ENCODE results near the gene FKBP10.
"Not testable (repeated sequence)": the region's sequence is repeated elsewhere in the genome, so short reads cannot be mapped to it uniquely, and the experiment has no call there.

The FKBP10 gene, protein sequence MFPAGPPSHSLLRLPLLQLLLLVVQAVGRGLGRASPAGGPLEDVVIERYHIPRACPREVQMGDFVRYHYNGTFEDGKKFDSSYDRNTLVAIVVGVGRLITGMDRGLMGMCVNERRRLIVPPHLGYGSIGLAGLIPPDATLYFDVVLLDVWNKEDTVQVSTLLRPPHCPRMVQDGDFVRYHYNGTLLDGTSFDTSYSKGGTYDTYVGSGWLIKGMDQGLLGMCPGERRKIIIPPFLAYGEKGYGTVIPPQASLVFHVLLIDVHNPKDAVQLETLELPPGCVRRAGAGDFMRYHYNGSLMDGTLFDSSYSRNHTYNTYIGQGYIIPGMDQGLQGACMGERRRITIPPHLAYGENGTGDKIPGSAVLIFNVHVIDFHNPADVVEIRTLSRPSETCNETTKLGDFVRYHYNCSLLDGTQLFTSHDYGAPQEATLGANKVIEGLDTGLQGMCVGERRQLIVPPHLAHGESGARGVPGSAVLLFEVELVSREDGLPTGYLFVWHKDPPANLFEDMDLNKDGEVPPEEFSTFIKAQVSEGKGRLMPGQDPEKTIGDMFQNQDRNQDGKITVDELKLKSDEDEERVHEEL

DNA sequence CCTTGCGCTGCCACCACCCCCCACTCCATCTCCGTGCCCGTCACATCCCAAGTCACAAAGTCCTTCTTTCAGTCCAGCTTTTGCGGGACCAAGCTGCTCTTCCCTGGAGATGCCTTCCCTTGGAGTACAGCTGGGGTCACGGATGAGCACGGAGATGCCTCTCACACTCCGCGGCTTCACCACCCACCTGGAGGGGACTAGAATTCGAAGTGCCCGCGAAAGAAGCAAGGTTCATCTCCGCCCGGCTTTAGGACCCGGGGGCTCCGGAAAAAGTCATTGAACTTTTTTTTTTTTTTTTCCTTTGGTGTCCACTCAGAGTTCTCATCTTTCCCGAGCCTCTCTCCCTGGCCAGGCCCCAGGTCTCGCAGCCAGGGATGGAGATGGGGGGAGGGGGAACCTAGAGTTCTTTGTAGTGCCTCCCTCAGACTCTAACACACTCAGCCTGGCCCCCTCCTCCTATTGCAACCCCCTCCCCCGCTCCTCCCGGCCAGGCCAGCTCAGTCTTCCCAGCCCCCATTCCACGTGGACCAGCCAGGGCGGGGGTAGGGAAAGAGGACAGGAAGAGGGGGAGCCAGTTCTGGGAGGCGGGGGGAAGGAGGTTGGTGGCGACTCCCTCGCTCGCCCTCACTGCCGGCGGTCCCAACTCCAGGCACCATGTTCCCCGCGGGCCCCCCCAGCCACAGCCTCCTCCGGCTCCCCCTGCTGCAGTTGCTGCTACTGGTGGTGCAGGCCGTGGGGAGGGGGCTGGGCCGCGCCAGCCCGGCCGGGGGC lies at the start of gene FKBP10:
Gene FKBP10, plus strand, starts transcription at position 624 of the 771 bp plus-strand sequence. Its CDS starts 31 bp downstream, at position 655.
- in situ Hi-C loops (cut with MboI; ENCODE audit: low sequenced_read_pairs) = no loop called here

DNA sequence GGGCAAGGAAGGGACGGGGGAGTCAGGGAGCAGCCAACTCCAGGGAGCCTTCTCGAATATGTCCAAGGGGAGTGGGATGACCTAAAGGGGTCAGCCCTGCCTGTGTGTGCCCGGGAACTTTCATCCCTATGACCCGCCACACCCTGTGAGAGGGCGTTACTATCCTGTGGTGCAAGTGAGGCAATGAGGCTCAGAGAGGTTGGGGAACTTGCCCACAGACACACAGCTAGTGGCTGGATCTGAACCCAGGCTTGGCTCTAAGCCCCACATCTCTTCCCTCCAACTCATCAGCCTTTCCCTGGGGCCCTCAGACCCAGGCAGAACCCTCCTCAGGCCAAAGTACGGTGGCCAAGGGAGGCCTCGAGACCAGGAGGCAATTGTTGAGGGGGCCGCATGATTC lies 49.5 kb upstream of the FKBP10 start:
- in situ Hi-C loops (cut with MboI; ENCODE audit: low sequenced_read_pairs) = no loop called here

DNA sequence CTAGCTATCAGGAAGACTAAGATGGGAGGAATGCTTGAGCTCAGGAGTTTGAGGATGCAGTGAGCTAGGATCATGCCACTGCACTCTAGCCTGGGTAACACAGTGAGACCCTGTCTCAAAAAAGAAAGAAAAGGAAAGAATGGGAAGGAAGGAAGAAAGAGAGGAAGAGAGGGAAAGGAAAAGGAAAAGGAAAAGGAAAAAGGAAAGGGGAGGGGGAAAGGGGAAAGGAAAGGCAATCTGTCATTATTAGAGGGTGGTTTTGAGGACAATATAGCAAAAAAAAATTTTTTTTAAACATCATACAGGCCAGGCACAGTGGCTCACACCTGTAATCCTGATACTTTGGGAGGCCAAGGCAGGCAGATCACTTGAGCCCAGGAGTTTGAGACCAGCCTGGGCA lies 46.7 kb upstream of the FKBP10 start:
- in situ Hi-C loops (cut with MboI; ENCODE audit: low sequenced_read_pairs) = no loop called here

DNA sequence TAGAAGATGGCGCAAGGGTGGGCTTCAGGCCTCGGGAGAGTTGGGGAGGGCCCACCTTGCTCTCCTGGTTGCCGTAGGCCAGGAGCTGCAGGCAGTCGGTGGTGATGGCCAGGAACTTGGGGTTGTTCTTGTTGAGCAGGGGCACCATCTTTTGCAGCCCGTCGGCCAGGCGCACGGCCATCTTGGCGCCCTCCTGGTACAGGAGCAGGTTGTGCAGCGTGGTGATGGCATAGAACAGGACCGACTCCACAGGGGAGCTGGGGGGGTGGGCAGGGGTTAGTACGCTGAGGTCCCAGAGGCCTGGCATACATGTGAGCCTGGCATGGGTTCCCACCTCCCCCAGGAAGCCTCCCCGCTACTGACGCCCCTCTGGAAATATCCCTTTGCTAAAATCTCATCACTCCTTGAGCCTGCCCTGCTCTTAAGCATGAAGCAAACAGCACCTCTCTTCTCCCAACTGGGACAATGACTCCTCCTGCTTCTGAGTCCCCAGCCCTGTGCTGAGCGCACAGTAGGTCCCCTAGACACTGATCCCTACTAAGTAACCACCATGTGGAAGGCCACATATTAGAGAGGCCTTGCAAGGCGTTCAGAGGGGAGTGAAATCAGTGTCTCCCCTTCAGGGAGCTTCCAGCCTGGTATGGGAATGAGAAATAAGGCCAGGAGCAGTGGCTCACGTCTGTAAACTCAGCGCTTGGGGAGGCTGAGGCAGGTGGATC lies 45.3 kb upstream of the FKBP10 start:
- in situ Hi-C loops (cut with MboI; ENCODE audit: low sequenced_read_pairs) = no loop called here

DNA sequence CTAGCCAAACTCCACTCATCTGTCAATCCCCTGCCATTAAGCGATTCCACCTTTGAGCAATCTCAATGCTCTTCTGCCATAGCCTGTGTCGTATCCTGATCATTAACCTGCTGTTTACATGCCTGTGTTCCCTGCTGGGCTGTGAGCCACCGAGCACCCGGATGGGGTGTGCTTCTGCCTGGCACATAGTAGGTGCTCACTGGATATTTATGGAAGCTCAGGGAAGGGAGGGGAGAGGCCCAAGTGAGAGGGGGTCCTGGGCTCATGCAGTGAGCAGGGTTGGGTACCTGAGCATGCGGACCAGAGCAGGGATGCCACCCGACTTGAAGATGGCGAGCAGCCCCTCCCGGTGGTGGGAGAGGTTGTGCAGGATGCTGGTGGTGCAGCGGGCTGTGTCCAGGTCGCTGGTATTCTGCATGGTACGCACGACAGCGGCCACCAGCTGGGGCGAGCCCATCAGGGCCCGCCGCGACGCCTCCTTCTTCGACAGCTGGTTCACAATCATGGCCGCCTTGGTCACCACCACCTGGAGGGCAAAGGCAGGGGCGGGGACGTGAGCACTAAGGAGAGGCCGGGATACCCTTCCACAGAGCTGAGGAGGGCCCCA lies 44.0 kb upstream of the FKBP10 start:
- in situ Hi-C loops (cut with MboI; ENCODE audit: low sequenced_read_pairs) = no loop called here

DNA sequence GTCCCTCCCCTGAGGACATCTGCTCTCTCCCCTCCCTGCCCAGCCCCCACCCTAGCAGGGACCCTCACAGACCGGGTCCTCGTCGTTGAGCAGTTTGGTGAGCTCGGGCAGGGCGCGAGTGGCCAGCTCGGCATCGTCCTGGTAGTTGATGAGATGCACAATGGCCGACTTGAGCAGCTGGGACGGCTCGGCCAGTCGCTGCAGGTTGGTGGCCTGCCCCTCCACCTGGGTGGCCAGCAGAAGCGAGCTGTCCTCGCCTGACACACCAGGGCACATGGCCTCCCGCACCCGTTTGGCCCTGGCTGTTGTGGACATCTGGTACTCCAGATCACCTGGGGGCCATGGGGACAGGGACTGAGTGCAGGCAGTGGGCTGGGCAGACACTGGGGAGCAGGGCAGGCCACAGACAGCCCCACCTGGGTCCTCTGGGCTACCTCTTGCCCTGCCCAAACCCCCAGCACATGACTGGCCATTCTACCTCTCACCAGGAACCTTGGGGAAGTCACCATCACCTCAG lies 43.4 kb upstream of the FKBP10 start:
- in situ Hi-C loops (cut with MboI; ENCODE audit: low sequenced_read_pairs) = no loop called here

GRCh38 chr17:41769985-41770384 lies 42.8 kb upstream of the FKBP10 start:
- in situ Hi-C loops (cut with MboI; ENCODE audit: low sequenced_read_pairs) = no loop called here

- in situ Hi-C loops (cut with MboI; ENCODE audit: low sequenced_read_pairs) = no loop called here
Measured at GRCh38 chr17:41771389-41772206, 41.2 kb upstream of the FKBP10 start.

GRCh38 chr17:41772218-41772585 lies 40.6 kb upstream of the FKBP10 start:
- in situ Hi-C loops (cut with MboI; ENCODE audit: low sequenced_read_pairs) = no loop called here

DNA sequence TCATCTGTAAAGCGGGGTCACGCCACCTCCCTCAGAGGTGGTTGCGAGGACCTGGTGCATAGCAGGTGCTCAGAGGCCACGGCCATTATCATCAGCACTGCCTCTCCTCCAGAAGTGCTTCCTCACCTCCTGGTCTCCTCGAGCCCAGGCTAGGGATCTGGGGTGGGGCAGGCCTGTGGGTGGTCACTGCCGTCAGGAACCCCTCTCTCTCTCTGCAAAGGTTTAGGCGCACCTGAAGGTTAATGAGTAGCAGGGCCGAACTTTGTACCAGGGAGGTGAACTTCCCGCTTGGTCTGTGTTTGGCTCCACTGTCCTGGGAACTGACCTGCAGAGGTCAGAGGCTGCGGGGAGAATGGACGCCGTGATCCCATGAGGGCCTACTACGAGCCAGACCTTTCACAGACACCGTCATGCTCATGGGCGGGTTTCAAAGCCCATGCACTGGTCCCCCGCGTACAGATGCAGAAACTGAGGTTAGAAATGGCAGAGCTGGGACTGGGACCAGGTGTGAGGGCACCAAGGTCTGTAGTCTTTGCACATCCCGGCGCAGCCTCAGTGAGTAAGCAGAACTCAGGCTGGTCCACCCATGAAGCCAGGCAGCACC lies 40.1 kb upstream of the FKBP10 start:
- in situ Hi-C loops (cut with MboI; ENCODE audit: low sequenced_read_pairs) = no loop called here

DNA sequence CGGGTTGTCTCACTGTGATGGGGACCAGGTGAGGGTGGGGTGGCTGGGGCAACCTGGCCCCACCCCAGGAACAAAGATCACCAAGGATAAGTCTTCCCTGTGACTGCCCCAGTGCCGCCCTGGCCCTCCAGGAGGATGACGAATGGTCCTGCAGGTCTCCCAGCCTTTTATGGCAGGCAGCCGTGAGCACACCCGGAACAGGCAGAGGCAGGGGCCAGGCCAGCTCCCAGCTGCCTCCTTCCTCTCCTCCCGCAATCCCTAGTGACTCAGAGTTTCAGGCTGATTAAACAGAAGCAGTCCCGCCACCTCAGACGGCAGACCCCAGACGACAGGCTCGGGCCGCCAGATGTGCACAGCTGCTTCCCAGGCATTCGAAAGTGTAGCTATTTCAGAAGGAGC lies 39.6 kb upstream of the FKBP10 start:
- in situ Hi-C loops (cut with MboI; ENCODE audit: low sequenced_read_pairs) = no loop called here

- in situ Hi-C loops (cut with MboI; ENCODE audit: low sequenced_read_pairs) = no loop called here
Measured at GRCh38 chr17:41773731-41774193, 39.0 kb upstream of the FKBP10 start.

DNA sequence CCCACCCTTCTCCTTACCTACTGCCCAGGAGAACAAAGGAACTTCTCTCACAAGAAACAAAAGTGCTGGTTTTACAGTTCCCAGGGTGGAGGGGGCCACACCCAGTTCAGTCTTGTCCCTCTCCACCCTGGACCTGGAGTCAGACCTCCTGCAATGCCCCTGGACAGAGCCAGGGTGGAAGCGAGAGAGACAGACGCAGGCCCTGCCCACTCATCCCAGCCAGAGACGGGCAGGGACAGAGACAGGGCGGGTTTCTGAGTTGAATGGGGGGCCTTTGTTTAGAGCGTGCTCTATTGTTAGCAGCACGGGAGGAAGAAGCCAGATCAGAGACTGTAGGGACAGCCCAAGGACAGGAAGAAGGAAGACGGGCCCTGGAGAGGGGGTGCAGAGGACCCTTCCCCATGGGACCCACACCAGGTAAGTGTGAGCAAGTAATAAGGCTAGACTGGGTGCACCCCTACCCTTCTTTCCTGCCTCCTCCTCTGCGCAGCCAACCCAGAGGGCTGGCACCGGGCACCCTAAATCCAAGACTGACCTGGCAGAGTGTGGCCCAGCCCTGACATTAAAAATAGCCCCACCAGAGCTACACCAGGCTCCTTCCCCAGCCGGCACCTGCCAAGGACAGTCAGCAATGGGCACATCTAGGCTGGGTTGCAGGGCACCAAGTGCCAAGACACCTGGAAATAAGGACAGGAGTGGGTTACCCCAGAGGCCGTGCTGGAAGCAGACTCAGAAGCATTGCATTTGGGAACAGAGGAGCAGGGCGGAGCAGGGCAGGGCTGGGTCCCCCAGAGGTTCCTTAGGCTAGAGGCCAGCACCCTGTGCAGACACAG lies 37.2 kb upstream of the FKBP10 start:
- in situ Hi-C loops (cut with MboI; ENCODE audit: low sequenced_read_pairs) = no loop called here

DNA sequence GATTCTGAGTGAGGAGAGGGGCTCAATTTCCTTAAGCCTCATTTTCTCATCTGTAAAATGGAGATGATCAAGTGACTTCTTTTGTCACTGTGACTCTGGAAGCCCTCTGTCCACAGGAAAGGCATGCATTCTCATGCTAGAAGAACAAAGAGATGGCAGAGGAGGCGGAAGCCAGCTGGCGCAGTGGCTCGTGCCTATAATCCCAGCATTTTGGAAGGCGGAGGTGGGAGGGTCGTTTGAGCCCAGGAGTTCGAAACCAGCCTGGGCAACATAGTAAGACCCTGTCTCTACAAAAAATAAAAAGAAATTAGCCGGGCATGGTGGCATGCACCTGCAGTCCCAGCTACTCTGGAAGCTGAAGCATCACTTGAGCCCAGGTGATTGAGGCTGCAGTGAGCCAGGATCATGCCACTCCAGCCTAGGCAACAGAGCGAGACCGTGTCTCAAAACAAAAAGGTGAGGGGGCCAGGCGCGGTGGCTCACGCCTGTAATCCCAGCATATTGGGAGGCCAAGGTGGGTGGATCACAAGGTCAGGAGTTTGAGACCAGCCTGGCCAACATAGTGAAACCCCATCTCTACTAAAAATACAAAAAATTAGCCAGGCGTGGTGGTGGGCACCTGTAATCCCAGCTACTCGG lies 36.4 kb upstream of the FKBP10 start:
- in situ Hi-C loops (cut with MboI; ENCODE audit: low sequenced_read_pairs) = not testable (repeated sequence)

DNA sequence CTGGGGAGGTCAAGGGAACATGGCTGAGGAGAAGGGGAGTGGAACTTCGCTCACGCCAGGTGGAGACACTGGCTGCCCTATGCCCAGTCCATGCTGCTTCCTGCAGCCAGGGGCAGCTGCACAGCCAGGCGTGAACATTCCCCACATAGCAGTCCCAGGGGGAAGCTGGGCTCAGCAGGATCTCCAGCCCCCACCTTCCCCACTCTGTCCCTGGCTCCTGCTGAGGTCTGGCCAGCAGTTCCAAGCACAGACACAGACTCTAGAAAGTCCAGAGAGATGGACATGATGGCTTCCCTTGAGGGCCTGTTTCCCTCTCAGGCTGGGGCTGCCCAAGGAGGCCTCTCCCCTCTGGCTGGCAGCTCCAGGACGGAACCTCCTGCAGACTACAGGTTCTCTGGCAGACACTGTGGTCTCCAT lies 35.6 kb upstream of the FKBP10 start:
- in situ Hi-C loops (cut with MboI; ENCODE audit: low sequenced_read_pairs) = no loop called here

- in situ Hi-C loops (cut with MboI; ENCODE audit: low sequenced_read_pairs) = no loop called here
Measured at GRCh38 chr17:41777574-41778188, 35.1 kb upstream of the FKBP10 start.

- in situ Hi-C loops (cut with MboI; ENCODE audit: low sequenced_read_pairs) = no loop called here
Measured at GRCh38 chr17:41779954-41780353, 32.9 kb upstream of the FKBP10 start.

Data from HL-60/S4 (cell line).